Breast epithelium (tissue), 3 donors: ENCODE data around the gene VEGFA.
"Not testable (repeated sequence)": the region's sequence is repeated elsewhere in the genome, so short reads cannot be mapped to it uniquely, and the experiment has no call there.

ENCODE experiments used
- CTCF ChIP-seq, 3 donors: fragments of 450-650 bp; IDR thresholded peaks; one replicate each; pipeline ENCODE4 v1.5.1; 2016 to 2017; ENCODE audit warnings: antibody characterized with exemption in 3 of 3, mild to moderate bottlenecking in 3 of 3, moderate library complexity in 3 of 3
- POLR2A ChIP-seq: fragments of 450-650 bp; IDR thresholded peaks from one replicate; pipeline ENCODE4 v1.6.1; 2016; ENCODE audit warnings: antibody characterized with exemption, mild to moderate bottlenecking, moderate library complexity
- POLR2AphosphoS5 ChIP-seq, 3 donors: sonication (generic); formaldehyde crosslinking; IDR thresholded peaks; one replicate each; pipeline ENCODE4 v1.6.1; 2017; ENCODE audit warnings: antibody characterized with exemption in 3 of 3

GRCh38 chr6:43818973-43819372 is 49.0 kb downstream of the VEGFA start:
- not testable (repeated sequence) for TF ChIP-seq CTCF (IDR thresholded peaks at IDR 0.05); POLR2A; POLR2AphosphoS5 (IDR thresholded peaks at IDR 0.05)
